ENCODE results near the gene PATE1.

The PATE1 gene

DNA sequence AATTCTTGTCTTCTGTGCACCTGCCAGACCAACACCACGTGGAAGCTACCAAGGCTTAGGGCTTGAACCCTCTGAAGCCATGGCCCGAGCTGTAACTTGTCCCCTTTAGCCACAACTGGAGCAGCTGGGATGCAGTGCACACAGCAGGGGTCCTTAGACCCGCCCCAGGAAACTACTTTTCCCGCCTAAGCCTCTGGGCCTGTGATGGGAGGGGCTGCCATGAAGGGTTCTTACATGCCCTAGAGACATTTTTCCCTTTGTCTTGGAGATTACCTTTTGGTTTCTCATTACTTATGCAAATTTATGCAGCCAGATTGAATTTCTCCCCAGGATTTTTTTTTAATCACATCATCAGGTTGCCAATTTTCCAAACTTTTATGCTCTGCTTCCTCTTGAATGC, 51.6 kb downstream of the PATE1 start:
- no peak for DNase-seq
